NCI-H2171 treated with DMSO at 0.1 percent for 48 hours (cell line): ENCODE data around the gene KRT78.
"Not testable (repeated sequence)": the region's sequence is repeated elsewhere in the genome, so short reads cannot be mapped to it uniquely, and the experiment has no call there.

ENCODE experiments used
- DNase-seq: peaks from one replicate; lab custom pipeline; 2025; lab: John Stamatoyannopoulos, UW

The KRT78 gene

GRCh38 chr12:52871291-52872039 lies 22.7 kb upstream of the KRT78 start:
- peak; percentile 64 for DNase-seq

DNA sequence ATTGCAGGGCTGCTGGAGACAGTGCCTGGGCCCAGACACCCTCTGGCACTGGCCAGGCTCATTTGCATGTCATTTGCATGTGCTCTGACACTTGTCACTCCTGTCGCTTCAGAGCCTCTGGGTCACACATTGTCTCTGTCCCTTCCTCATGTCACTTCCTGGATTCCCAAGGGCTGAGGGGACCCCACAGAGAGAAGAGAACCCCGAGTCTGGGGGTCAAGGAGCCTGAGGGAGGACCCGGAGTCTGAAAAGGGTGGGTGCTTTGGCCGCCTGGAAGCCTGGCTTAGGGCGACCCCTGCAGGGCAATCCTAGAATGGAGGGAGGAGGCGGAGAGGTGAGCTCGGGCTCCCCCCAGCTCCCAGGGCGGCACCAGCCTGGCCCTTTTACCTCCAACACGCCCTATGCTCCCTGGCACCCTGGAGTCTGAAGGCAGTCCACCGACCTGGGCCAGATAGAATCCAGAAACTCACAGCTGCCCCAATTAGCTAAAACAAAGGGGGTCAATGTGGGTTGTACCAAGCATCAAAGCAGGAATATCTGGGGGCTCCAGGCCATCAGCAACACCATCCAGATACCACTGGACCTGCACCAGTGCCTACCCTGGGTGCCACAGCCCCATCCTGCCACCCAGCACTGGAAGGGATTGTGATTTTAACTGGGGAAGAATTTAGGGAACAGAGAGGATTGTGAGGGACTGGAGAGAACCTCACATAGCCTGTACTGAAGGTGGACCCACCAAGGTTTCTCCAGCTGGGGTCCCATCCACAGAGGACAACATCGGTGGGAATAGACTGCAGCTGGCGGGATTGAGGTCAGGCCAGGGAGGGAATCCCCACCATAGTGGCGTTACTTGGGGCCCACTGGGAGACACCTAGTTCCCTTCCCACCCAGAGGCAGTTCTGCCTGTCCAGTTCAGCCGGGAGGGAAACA lies 21.8 kb upstream of the KRT78 start:
- peak; percentile 23 for DNase-seq

DNA sequence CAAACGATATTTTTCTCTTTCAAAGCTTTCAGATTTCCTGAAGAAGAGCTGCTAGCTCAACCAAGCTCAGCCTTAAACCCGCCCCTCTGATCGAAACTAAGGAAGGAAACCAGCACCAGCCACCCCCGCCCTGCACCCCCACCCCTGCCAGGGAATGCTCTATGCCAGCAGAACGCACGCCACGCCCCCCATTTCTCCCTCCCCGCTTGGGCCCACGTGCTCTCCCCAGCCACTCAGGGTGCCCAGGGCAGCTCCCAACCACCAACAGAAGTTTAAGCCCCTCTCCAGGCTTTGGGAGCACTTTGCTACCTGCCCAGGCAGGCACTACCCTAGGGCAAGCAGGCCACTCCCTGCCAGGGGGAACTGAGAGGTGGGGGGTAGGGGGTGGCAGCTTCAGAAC lies 18.8 kb upstream of the KRT78 start:
- peak; percentile 9 for DNase-seq

GRCh38 chr12:52867152-52867551 lies 18.4 kb upstream of the KRT78 start:
- DNase-seq, result no peak

- DNase-seq, result peak; percentile 68
These were observed 16.5 kb upstream of the KRT78 start for GRCh38 chr12:52865090-52865944.

- DNase-seq, result no peak
These were observed 13.2 kb upstream of the KRT78 start for GRCh38 chr12:52862023-52862422.

- DNase-seq, result no peak
These were observed 12.7 kb upstream of the KRT78 start for GRCh38 chr12:52861511-52861910.

GRCh38 chr12:52860102-52860823 lies 11.5 kb upstream of the KRT78 start:
- DNase-seq, result peak; percentile 23

DNA sequence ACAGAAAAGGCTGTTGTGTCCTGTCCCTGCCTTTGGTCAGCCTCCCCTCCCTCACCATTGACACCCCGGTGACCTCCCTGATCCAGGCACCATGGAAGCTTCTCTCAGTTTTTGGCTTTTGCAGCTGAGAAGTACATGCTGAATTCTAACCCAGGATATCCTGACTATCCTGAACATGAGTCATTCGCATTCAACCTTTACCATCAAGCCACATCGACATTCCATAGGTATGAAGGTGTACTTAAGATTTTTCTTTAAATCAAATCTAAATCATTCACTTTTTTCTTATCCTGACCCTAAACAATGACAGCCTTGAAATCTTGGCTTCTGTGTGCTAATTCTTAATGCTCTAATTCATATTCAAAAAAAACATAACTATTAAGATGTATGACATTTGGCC lies 8.7 kb upstream of the KRT78 start:
- DNase-seq, result no peak

GRCh38 chr12:52856787-52857186 lies 8.0 kb upstream of the KRT78 start:
- DNase-seq, result no peak

- not testable (repeated sequence) for DNase-seq
These were observed 7.3 kb upstream of the KRT78 start for GRCh38 chr12:52856077-52856476.

GRCh38 chr12:52851787-52852186 lies 3.0 kb upstream of the KRT78 start:
- DNase-seq, result no peak

DNA sequence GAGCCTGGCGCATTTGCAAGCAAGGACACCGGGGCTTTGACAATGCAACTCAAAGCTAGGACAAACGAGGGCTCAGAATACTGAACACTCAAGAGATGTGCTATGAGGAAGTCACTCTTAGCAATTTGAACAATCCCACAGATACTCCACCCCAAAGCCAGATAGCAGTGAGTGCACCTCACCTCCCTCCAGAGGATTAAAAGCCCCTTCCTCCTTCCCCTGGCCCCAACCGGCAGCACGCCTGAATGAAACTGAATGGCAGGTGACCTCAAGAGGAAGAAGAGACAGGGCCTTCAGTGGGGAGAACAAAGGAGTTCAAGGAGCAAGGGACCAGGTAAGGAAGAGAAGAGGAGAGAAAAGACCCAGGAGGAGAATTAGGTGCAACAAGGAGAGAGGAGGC lies 1.9 kb upstream of the KRT78 start:
- no peak for DNase-seq

- no peak for DNase-seq
These were observed 717 bp upstream of the KRT78 start for GRCh38 chr12:52849511-52849910.

DNA sequence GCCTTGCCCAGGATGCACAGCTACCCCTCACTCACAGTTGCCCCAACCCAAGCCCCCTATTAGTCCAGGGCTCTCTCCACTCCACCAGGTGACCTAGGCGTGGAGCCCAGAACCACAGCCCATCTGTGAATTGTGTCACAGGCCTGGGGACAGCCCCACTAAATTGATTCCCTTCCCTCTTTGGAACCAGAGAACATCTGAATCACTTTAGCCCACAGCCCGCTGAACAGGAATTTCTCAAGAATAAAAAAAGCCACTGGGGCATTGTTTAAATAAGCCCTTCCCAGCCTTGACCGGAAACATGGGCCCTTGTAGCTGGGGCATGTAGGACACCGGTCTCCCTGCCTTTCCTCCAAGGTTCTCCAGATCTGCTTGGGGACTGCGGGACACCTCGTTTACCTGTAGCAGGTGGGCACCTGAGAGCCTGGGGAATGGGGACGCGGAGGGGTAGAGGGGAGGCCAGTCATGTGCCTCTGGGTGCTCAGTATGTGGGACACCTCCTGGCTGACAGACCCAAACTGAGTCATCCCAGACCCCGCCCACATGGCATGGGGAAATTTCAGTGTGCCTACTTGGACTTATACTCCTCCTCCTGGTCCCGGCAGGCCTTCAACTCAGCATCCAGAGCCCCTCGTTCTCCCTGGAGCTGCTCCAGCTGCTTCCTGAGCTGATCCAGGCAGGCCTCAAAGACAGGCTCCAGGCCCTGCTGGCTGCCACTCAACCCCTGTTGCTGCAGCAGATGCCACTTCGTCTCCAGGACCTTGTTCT lies 1.3 kb downstream of the KRT78 start:
- peak; percentile 62 for DNase-seq

DNA sequence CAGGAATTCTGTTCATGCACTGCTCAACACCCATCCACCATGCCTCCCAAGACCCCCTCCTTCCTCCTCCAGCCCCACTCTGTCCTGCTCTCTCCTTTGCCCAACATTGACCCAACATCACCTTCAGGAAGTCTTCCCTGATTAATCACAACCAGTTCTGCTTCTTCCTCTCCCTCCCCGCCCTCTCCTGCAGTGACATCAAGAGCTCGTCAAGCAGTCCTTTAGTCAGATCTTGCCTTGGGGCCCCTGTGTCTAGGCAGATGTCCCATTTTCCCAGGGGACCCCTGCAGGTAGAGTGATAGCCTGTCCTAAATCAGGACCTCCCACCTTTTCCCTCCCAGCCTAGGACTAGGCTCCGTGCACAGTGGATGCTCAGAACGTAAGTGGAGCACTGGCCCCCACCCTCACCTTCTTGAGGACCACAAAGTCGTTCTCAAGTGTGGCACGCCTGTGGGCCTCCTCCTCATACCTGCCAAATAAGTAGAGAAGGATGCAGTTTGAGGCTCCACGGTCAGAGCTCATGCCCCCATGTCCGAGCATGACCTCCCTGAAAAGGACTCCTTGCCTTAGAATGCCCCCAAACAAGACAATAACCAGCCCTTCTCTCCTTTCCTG lies 2.3 kb downstream of the KRT78 start:
- no peak for DNase-seq

GRCh38 chr12:52845946-52846345 lies 2.8 kb downstream of the KRT78 start:
- no peak for DNase-seq

GRCh38 chr12:52844386-52844785 lies 4.4 kb downstream of the KRT78 start:
- DNase-seq, result no peak

GRCh38 chr12:52839436-52840105 lies 9.2 kb downstream of the KRT78 start:
- no peak for DNase-seq
